GM18508 (cell line): ENCODE data around the gene PRDM12.

ENCODE experiments used
- ATAC-seq: cut with Tn5 transposase; IDR thresholded peaks from one replicate; pipeline ENCODE4 v1.9.1; 2021; ENCODE audit warnings: moderate number of reproducible peaks; ENCODE audit not compliant: insufficient read depth, unreplicated experiment

Gene PRDM12

DNA sequence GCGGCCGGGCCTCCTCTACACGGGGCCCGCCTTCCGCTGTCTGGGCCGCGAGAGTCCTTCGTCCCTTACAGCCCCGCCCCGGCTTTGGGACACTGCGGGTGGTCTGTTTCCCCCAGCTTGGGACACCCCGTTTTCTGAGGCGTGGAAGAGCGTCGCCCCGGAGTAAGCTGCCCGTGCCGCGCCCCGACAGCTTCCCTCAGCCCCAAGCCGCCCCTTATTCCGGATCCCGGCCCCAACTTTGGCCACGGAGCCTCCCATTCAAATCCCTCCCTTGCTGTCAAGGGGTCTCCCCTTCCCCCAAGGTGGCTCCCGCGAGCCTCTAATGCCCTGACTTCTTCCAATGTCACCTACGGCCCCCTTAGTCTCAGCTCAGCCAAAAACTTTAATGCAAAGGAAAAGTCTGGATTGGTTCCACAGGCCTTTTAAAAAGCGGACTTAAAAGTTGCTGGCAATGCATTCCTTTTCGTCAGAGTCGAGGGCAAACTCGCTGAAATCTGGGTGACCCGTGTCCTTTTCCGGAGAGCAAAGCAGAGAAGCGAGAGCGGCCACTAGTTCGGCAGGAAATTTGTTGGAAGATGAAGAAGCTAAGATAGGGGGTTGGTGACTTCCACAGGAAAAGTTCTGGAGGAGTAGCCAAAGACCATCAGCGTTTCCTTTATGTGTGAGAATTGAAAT, 49.0 kb downstream of the PRDM12 start:
- no peak for ATAC-seq

DNA sequence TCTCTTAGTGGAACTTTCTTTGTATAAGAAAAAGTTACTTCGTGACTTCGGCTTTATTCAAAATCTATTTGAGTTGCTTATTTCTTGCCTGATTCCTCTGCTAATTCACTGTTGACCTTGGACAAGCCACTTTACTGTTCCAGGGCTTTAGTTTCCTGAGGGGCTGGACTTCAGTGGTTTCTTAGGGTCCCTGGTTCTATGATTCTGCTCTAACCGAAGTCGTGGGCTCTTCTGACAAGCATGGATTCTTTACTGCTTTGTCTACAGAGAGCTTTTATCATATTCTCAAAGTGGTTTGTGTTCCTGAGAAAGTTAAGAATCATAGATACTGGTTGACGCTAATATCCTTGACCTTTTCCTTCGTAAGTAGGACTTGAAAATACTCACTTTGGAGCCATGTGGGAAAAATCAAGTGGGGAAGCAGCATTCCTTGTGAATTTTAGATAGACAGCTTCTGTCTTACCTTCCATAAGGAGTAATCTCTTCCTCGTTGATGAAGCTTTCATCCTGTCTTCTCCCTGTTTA, 50.3 kb downstream of the PRDM12 start:
- ATAC-seq, result no peak

DNA sequence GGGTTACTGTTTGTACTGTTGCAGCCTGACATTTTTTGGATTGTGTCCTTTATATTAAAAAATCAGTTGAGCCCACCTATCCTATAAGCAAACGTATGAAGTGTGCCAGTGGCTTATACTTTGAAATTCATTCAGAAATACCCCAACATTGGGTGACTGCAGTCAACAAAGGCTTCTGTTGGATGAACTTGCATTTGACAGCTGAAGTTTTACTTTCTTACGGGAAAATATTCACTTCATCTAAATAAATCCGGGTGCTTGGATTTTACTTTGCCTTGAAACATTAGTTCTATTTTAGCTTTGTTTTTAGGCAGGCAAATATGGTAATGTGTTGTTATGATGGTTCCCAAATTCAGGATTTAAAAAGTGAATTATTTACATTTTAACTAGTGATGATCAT, 50.9 kb downstream of the PRDM12 start:
- ATAC-seq, result no peak

DNA sequence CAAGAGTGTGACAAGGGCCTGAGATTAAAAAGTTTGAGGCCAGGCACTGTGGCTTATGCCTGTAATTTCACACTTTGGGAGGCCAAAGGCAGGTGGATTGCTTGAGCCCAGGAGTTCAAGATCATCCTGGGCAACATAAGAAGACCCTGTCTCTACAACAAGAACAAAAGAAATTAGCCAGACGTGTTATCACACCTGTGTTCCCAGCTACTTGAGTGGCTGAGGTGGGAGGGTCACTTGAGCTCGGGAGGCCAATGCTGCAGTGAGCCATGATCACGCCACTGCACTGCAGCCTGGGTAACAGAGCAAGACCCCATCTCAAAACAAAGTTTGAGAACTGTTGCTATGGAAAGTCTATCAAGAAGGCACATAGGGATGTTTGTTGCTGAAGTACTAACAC, 54.2 kb downstream of the PRDM12 start:
- ATAC-seq, result no peak

DNA sequence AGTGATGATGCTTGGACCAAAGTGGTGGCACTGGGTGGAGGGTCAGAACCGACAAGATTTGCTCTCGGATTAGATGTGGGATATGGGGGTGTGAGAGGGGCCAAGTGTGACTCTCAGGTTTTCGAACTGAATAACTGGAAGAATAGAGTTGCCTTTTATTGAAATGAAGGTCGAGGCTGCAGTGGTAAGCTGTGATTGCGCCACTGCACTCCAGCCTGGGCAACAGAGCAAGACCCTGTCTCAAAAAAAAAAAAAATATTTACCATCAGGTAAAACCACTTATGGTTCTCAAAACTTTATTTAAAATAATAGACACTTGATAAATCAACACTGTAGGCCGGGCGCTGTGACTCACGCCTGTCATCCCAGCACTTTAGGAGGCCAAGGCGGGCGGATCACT, 56.4 kb downstream of the PRDM12 start:
- ATAC-seq, result no peak

DNA sequence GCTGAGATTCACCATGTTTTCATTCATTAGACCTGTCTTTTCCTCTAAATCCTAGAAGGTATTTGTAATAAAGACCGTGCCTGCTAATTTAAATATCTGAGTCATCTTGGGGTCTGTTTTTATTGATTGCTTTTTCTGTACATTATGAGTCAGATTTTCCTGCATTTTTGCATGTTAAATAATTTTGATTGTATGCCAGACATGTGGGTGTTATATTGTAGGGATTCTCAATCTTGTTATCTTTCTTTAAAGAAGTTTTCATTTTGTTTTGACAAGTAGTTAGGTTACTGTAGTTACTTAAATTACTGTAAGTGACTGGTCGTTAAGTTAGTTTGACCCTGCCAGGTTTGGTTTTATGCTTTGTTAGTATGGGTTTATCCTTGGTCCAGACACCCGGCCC, 64.3 kb downstream of the PRDM12 start:
- no peak for ATAC-seq

DNA sequence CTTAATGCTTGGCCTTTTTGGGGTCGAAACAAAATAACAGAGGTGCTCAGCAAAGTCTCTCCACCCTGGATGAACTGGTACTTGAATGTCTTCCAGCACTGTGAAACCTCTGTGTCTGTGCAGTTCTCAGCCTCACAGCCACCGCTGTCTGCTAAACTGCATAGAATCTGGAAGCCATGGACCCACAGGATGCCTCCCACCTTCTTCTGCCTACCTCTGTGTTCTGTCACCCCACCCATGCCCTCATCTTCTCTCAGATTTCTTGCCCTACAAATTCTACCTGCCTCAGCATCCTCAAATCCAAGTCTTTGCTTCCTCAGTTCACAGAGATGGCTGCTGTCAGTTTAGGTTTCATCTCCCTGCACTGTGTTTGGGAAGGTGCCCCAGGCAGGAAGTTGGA, 64.8 kb downstream of the PRDM12 start:
- no peak for ATAC-seq

DNA sequence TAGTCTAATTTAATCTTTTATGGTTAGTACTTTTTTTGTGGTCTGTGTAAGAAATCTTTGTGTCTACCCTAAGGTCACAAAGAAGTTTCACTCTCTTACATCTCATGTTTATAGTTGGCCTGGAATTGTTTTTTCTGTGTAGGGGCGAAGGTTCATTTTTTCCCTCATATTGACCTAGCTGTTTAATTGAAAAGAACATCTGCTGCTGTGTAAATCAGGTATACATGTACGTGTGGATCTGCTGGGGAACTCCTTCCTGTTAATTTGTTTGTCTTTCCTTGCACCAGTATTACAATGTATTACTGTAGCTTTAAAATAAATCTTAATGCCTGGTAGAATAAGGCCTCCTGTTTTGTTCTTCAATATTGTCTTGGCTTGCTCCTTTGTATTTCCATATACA, 67.0 kb downstream of the PRDM12 start:
- ATAC-seq, result no peak

DNA sequence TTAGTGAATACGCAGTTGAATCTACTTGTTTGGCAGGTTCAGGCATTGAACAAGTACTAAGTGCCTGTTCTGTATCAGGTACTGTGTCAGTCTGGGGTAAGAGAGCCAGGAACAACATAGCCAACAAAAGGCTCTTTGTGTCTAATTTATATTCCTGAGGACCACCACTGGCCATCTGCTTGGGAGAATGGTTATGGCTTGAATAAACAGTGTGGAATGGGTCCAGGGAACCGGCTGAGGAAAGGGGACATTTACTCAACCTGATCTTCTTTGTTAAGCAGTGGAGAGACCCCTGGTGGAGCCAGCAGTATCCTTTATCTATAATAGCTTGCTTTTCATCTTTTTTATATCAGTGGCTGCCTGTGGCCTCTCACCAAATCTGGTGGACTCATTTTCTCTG, 67.7 kb downstream of the PRDM12 start:
- no peak for ATAC-seq
